Heart left ventricle (tissue), 16 donors: Measurements from ENCODE around the gene GATAD2A. TPM values are rescaled to one million over a fixed set of nuclear protein-coding genes. Genes with fewer than 3 reads are reported as not detected.

Experiments
- ATAC-seq, 4 donors: fragments of 200-7000 bp; cut with Tn5 transposase; one replicate each; pipeline ENCODE4 v1.9.1; 2020 to 2022; ENCODE audit warnings: moderate library complexity in 4 of 4, mild to moderate bottlenecking in 3 of 4, moderate number of reproducible peaks in 1 of 4
- DNase-seq, 5 donors: peaks; one replicate each; pipeline ENCODE4 v3.0.0-alpha.2; 2020
- H3K27ac ChIP-seq, 12 donors: fragments of 200-600 bp; sonication (generic) in 4 of 12; one replicate each; pipeline versions ENCODE4 v1.5.0 to v1.8.0; 2016 to 2022; ENCODE audit warnings: mild to moderate bottlenecking in 2 of 12
- H3K27me3 ChIP-seq, 9 donors: fragments of 200-600 bp; sonication (generic) in 2 of 9; one replicate each; pipeline versions ENCODE4 v1.5.1 to v1.8.0; 2016 to 2022; ENCODE audit warnings: mild to moderate bottlenecking in 3 of 9
- H3K36me3 ChIP-seq, 9 donors: fragments of 200-600 bp; sonication (generic) in 2 of 9; one replicate each; pipeline versions ENCODE4 v1.5.0 to v1.8.0; 2018 to 2022; ENCODE audit warnings: mild to moderate bottlenecking in 2 of 9
- H3K4me1 ChIP-seq, 12 donors: fragments of 200-600 bp; sonication (generic) in 4 of 12; one replicate each; pipeline versions ENCODE4 v1.5.0 to v1.8.0; 2016 to 2022; ENCODE audit warnings: mild to moderate bottlenecking in 3 of 12
- H3K4me3 ChIP-seq, 12 donors: fragments of 200-600 bp; sonication (generic) in 4 of 12; one replicate each; pipeline versions ENCODE4 v1.5.0 to v1.8.0; 2017 to 2022; ENCODE audit warnings: mild to moderate bottlenecking in 9 of 12, moderate library complexity in 4 of 12
- H3K9me3 ChIP-seq, 12 donors: fragments of 200-600 bp; sonication (generic) in 4 of 12; one replicate each; pipeline versions ENCODE4 v1.5.0 to v1.8.0; 2016 to 2022; ENCODE audit warnings: mild to moderate bottlenecking in 1 of 12
- CTCF ChIP-seq, 12 donors: fragments of 200-600 bp; sonication (generic) in 4 of 12; IDR thresholded peaks; one replicate each; pipeline versions ENCODE4 v1.5.0 to v1.8.0; 2018 to 2022; ENCODE audit warnings: antibody characterized with exemption in 12 of 12, mild to moderate bottlenecking in 5 of 12
- POLR2A ChIP-seq, 2 donors: fragments of 450-650 bp; IDR thresholded peaks; one replicate each; pipeline ENCODE4 v1.6.1; 2017; ENCODE audit warnings: antibody characterized with exemption in 2 of 2, mild to moderate bottlenecking in 2 of 2, moderate library complexity in 2 of 2
- WGBS, 4 donors: extraction: QIAGEN DNeasy Blood & Tissue Kit in 2 of 4; methylation state at CpG; one replicate each; pipeline versions ENCODE4 v1.1.5 to v1.1.7; 2013 to 2018; 5-methylcytosine and 5-hydroxymethylcytosine counted together
- intact Hi-C, 10 donors: fragments of 100-400 bp; cut with DNase I; formaldehyde crosslinking; loops; one replicate each; pipeline versions ENCODE4 v1.11.1 to v1.14.2; 2022
- polyA plus RNA-seq, 2 donors: library from polyadenylated mRNA; stranded (reverse); fragments of 200-250 nt; gene quantifications; one replicate each; pipeline ENCODE4 v1.2.3, GENCODE V29; 2013
- total RNA-seq, 9 donors: library from RNA; depleted of rRNA in 2 of 9; stranded (reverse); fragments of >200 nt in 2 of 9; fragmentation: NEBNext Ultra II Directional in 3 of 9; extraction: Animal tissue kit (Norgen Biotek cat#: 25700) in 3 of 9; gene quantifications; one replicate each; pipeline versions ENCODE4 v1.1.0 to v1.2.4, GENCODE V29; 2016 to 2023
- donor health status: ischemic (EF 13 %, LVEDD 7.1; RV severe dilation, severe dysfunction).
- donor health status: healthy with polysubstance abuse.
- donor health status: DM: no; HTN: yes; CAD: no.
- donor health status: DM: no; HTN: no; CAD: no.
- donor health status: ischemic (EF 25% LVEDD 6.9; RV normal size, moderate dysfunction).
- donor health status: ischemic (EF 25% LVEDD 5.7; RV mildly dilated, moderate dysfunction).
- donor health status: healthy.
- donor health status: DM: yes; HTN: yes; CAD: no.
- donor health status: ischemic (EF 35%, LVEDD 5.7; RV mildly dilated, moderate dysfunction).
- donor health status: nonischemic (EF 11% LVEDD 7.7; RV severe dilation, severe dysfunction).
- donor health status: DM: yes; HTN: yes; CAD: no.
- donor health status: PGD.
- donor health status: ischemic (EF 29% LVEDD 5.4; RV normal size, mild dysfunction).
- donor health status: nonischemic (EF 23%, LVEDD 6.1; RV moderate dilation, normal function).

The GATAD2A gene
- total and polyA plus RNA-seq, 11 donors = 7.5 to 49.5 (median 30.5) TPM

DNA sequence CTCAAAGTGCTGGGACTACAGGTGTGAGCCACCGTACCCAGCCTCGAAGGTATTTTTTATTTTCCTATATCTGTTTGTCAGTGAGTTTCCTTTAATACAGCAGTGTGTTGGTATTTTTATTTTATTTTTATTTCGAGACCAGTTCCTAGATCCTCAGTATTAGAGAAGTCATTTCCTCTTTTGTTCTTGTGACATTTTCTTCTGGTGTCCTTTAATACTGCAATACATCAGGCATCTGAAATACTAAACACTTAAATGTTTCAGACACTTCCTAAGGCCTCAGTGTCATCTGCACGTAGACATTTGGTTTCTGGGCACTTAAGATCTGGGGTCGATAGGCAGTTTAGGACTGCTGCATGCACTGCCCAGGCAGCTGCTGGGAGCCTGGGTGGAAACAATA lies 22.5 kb downstream of the GATAD2A start:
- no peaks in the 10 kb centered on the region for H3K27me3 ChIP-seq
- intact Hi-C loops = no loop called here
- H3K4me1 ChIP-seq = peaks cover 0 to 73% (median 49%) of the 10 kb centered on the region in 12 donors
- H3K4me3 ChIP-seq = no peak overlapping the region
- H3K36me3 ChIP-seq = peaks cover 0 to 15% (median 0%) of the 10 kb centered on the region in 9 donors
- H3K9me3 ChIP-seq = no peaks in the 10 kb centered on the region
- no peak overlapping the region for H3K27ac ChIP-seq
- WGBS, 4 donors = 82 to 87% (median 86%) methylated on average over 5 of the region's 5 CpGs
- DNase-seq = no peak
- no peak for ATAC-seq
- TF ChIP-seq POLR2A (IDR thresholded peaks at IDR 0.05) (no peak), CTCF (IDR thresholded peaks at IDR 0.05) (no peak)

GRCh38 chr19:19428746-19429145 lies 23.3 kb downstream of the GATAD2A start:
- ATAC-seq = no peak
- H3K4me3 ChIP-seq = no peak overlapping the region
- TF ChIP-seq POLR2A (IDR thresholded peaks at IDR 0.05) (no peak), CTCF (IDR thresholded peaks at IDR 0.05) (no peak)
- no peak for DNase-seq
- peaks cover 0 to 81% (median 53%) of the 10 kb centered on the region in 12 donors for H3K4me1 ChIP-seq
- H3K27me3 ChIP-seq = no peaks in the 10 kb centered on the region
- H3K36me3 ChIP-seq = peaks cover 0 to 15% (median 0%) of the 10 kb centered on the region in 9 donors
- 94 to 99% (median 97%) methylated on average over 10 of the region's 10 CpGs for WGBS, 4 donors
- H3K27ac ChIP-seq = no peak overlapping the region
- H3K9me3 ChIP-seq = no peaks in the 10 kb centered on the region
- intact Hi-C loops = no loop called here

DNA sequence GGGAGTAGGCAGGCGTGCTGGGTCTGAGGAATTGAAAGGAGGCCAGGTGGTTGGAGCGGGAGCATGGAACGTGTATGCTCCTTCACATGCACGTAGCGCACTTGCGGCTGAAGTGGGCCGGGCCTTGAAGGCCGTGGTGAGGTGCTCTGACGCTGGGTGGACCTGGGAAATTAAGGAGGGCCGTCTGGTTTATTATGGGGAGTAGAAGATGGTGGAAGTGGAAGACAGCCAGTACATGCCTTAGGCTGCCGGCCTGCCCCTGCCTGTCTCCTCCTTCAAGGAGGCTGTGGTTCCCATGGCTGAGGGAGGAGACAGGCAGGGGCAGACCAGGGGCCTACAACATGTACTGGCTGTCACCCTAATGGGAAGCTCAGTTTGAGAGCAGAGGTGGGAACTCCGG lies 23.9 kb downstream of the GATAD2A start:
- intact Hi-C loops = no loop called here
- Histone ChIP-seq H3K4me3 (no peak overlapping the region), H3K27ac (no peak overlapping the region), H3K9me3 (no peaks in the 10 kb centered on the region), H3K36me3 (peaks cover 0 to 15% (median 0%) of the 10 kb centered on the region in 9 donors), H3K27me3 (no peaks in the 10 kb centered on the region), H3K4me1 (peaks cover 3 to 87% (median 57%) of the 10 kb centered on the region in 12 donors)
- 92 to 94% (median 93%) methylated on average over 12 of the region's 12 CpGs for WGBS, 4 donors
- no peak for TF ChIP-seq CTCF (IDR thresholded peaks at IDR 0.05)
- no peak for TF ChIP-seq POLR2A (IDR thresholded peaks at IDR 0.05)
- ATAC-seq (no peak), DNase-seq (no peak)

DNA sequence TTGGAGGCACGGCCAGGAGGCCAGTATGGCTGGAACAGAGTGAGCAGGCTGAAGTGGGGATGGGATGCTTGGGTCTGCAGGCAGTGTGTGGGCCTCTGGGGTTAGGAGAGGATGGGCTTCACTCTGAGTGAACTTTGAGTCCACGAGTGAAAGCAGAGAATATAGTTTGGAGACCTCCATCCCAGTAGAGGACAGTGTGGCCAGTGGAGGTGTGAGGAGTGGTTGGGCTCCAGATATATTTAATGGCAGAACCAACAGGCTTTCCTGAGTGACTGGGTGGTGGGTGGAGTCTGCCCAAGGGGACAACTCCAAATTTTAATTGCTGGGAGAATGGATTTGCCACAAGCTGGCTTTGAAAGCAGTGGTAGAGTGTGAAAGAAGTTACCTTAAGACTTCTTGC lies 27.3 kb downstream of the GATAD2A start:
- Histone ChIP-seq H3K4me3 (no peak overlapping the region), H3K36me3 (peaks cover 0 to 23% (median 0%) of the 10 kb centered on the region in 9 donors), H3K9me3 (no peaks in the 10 kb centered on the region), H3K4me1 (peaks cover 8 to 86% (median 51%) of the 10 kb centered on the region in 12 donors), H3K27me3 (no peaks in the 10 kb centered on the region), H3K27ac (no peak overlapping the region)
- 81 to 92% (median 87%) methylated on average over 2 of the region's 2 CpGs for WGBS, 4 donors
- DNase-seq = peak in 1 of 5 donors; percentile 11
- intact Hi-C loops = no loop called here
- TF ChIP-seq CTCF (IDR thresholded peaks at IDR 0.05) = no peak
- no peak for TF ChIP-seq POLR2A (IDR thresholded peaks at IDR 0.05)
- ATAC-seq = no peak
